GM18951 (cell line): ENCODE results near the gene CNTN5.
"Not testable (repeated sequence)": the region's sequence is repeated elsewhere in the genome, so short reads cannot be mapped to it uniquely, and the experiment has no call there.

Experiments used
- POLR2A ChIP-seq: IDR thresholded peaks from 4 replicates; pipeline ENCODE4 v1.6.1; 2011; ENCODE audit warnings: mild to moderate bottlenecking; ENCODE audit not compliant: insufficient read length, insufficient read depth; ENCODE audit errors: extremely low read depth
- in situ Hi-C: fragments of 300-500 bp; cut with MboI; formaldehyde crosslinking; loops from one replicate; pipeline ENCODE4 v1.12.0; 2022; ENCODE audit warnings: low sequenced_read_pairs, mixed read lengths, inconsistent platforms; ENCODE audit not compliant: unreplicated experiment

Gene CNTN5

DNA sequence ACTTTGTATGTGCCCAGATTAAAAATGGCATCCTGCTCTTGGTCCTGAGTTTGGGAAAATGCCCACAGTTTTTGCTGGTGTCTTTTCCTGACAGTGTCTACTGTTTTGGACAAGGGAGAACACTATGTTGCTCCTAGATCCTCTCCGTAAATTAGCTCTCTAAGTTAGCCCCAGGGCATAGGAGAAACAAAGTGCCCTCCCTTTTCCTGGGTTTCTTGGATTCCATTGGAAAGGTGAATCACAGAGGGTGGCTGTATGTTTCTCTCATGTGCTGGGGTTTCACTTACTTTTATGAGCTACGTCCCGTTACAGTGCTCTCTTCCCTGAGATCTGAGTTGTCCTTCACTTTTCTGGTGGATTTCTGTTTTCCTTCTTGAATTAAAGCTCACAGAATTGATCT lies 782.8 kb downstream of the CNTN5 start:
- in situ Hi-C loops: no loop called here
- TF ChIP-seq POLR2A: no peak

DNA sequence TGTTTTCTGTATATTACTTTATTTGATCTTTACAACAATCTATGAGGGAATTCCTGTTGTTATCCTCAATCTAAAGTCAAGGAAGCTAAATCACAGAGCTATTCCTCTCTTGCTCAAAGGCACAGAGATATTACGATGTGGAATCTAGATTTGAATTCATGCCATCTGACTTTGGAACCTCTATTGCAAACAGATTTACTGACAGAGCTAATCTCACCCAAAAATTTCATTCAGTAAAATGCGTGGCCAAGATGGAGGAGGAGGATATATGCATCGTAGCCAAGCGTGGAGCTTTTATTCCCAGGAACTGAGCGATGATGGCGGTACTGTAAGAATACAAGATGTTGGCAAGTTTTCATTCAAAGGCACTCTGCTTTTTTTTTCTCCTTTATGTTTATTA lies 791.8 kb downstream of the CNTN5 start:
- TF ChIP-seq POLR2A: no peak
- in situ Hi-C loops: no loop called here

DNA sequence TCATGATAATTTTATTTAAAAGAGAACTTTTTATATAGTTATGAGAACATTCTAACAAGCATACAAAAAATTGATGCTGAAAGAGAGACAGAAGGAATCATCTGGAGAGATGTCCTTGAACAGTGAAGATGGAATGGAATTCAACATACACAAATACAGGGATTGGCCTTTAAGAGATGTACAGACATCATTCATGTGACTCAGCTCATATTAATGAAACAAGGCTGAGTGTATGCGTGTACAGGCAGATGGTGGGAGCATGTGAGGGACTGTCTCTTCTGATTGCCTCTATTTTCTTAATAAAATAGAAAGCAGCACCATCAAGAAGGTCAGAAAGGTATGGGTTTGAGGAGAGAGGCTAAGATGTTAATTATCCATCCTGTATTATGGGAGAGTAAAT lies 793.3 kb downstream of the CNTN5 start:
- no peak for TF ChIP-seq POLR2A
- in situ Hi-C loops: no loop called here

DNA sequence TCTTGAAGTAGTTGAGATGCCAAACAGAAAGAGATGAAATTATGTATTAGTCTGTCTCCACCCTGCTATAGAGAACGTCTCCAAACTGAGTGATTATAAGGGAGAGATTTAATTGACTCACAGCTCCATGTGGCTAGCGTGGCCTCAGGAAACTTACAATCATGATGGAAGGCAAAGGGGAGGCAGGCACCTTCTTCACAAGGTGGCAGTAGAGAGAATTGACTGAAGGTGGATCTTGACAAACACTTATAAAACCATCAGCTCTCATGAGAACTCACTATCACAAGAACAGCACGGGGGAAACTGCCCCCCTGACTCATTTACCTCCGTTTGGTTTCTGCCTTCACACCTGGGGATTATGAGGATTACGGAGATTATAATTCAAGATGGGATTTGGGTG lies 794.0 kb downstream of the CNTN5 start:
- no peak for TF ChIP-seq POLR2A
- in situ Hi-C loops: no loop called here

DNA sequence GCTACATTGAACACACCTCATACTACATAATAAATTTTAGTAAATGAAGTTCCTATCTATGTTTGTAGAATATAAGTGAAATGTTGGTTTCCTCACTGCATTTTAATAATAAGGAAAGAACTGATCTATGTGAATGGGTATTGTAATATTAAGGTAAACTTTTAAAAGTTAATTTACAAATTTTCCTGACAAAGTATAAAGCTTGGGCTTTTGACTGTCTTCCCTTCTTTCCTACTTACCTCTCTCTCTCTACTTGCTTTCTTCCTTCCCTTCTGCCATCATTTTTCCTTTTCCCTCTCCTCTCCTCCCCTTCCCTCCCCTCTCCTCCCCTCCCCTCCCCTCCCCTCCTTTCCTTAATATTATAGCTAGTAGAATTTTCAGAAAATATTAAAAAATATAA lies 798.2 kb downstream of the CNTN5 start:
- no peak for TF ChIP-seq POLR2A
- in situ Hi-C loops: no loop called here

DNA sequence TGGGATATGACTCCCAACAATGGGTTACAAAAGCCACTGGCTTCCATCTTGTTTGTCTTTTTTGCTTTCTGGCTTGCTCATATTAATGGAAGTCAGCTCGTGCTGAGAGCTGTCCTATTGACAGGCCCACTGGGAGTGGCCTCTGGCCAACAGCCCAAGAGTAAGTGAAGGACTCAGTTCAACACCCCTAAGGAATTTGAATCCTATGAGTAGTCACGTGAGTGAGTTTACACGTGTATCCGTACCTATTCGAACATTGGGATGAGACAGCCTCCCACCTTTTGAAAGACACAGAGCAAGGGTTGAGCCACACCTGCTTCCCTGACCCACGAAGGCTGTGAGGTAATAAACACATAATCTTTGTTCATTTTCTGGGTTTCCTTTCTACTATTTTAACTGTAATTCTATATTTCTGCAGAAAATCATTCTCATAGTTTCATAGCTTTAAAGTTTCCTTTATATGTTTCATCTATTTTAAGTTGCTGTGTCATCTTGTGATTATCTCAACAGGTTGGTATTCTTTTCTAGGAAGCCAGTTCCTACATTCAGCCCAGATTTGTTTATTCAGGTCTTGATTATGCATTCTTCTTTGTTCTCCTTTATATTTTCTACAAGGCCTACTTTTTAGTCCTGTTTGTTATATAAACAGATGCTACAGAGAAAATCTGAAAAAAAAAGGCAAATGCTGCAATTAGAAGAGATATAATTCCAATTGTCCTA lies 802.3 kb downstream of the CNTN5 start:
- no peak for TF ChIP-seq POLR2A
- in situ Hi-C loops: no loop called here

DNA sequence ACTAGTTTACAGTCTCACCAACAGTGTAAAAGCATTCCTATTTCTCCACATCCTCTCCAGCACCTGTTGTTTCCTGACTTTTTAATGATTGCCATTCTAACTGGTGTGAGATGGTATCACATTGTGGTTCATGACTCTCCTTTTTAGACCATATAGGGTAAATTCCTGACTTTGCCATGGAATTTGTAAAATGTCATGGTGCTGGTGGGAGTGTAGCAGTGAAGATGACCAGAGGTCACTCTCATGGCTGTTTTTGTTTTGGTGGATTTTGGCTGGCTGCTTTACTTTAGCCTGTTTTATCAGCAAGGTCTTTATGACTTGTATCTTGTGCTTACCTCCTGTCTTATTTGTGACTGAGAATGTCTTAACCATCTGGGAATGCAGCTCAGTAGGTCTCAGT lies 816.0 kb downstream of the CNTN5 start:
- in situ Hi-C loops: not testable (repeated sequence)

DNA sequence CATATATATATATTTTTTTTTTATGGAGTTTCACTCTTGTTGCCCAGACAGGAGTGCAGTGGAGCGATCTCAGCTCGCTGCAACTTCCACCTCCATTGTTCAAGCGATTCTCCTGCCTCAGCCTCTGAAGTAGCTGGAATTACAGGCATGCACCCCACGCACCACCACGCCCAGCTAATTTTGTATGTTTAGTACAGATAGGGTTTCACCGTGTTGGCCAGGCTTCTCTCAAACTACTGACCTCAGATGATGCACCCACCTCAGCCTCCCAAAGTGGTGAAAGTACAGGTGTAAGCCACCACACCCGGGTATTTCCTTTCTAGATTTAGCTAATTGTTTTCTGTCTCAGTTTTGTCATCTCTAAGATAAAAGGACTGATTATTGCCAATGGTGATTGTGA lies 821.1 kb downstream of the CNTN5 start:
- in situ Hi-C loops: no loop called here
- no peak for TF ChIP-seq POLR2A

DNA sequence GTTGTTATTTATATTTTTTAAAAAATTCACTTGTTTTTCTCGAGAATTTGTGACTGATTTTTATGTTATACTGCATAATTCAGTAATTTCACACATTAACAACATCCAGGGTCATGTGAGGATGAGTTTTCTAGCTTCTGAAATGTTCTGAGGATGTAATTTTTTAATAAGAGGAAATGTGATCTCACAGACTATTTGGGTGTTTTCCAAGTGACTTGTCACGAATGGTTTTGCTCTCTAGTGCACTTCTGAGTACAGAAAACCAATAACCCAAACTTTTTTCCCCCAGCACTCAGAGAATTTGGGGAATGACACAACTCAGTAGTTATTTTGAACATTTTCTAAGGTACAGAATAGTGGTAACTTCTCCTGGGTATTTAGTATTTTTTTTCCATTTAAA lies 845.2 kb downstream of the CNTN5 start:
- no peak for TF ChIP-seq POLR2A
- in situ Hi-C loops: no loop called here

DNA sequence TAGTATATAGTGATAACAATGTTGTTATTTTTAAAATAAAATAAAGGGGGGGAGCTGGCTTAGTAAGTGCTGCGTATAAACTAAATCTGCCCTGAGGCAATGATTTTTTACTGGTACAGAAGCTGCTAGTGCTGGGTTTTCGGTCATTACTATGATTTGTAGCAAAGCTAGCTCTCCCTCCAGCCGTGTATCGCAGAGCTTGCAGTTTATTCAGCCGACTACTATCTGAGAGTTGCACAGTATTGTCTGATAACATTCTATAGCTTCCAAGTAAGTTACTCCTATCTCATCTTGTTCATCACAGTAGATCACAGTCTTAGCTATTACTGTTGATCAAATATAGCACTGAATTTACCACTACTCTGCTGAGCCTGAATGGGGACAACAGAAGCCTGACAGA lies 860.9 kb downstream of the CNTN5 start:
- in situ Hi-C loops: no loop called here
- no peak for TF ChIP-seq POLR2A

DNA sequence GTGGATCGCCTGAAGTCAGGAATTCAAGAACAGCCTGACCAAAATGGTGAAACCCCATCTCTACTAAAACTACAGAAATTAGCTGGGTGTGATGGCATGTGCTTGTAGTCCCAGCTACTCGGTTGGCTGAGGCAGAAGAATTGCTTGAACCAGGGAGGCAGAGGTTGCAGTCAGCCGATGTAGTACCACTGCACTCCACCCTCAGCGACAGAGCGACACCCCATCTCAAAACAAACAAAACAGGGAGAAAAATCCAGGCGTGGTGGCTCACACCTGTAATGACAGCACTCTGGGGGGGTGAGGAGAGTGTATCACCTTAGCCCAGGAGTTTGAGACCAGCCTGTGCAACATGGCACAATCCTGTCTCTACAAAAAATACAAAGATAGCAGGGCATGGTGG lies 864.0 kb downstream of the CNTN5 start:
- in situ Hi-C loops: no loop called here
- no peak for TF ChIP-seq POLR2A

DNA sequence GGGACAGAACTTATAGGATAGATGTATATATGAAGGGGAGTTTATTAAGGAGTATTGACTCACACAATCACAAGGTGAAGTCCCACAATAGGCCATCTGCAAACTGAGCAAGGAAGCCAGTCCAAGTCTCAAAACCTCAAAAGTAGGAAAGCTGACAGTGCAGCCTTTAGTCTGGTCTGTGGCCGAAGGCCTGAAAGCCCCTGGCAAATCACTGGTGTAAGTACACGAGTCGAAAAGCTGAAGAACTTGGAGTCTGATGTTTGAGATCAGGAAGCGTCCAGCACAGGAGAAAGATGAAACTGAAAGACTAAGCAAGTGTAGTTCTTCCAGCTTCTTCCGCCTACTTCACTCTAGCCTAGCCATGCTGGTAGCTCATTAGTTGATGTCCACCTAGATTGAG lies 866.7 kb downstream of the CNTN5 start:
- no peak for TF ChIP-seq POLR2A
- in situ Hi-C loops: no loop called here

DNA sequence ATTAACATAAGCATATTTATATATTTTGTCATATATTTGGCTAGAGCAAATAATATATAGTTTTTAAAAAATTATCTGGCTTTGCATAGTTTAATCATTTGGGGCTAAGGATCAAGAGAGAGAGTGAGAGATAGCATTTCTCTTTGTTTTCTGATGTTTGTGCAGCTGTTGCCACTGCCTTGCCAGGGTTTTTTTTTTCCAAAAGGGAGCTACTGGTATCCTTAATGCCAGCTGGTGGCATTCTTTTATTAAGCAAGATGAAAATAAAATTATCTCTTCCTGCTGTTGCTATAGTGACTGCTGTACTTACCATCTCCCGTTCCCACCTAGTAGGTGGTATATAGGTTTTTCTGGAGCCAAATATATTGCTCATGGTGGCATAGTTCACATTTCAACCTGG lies 873.1 kb downstream of the CNTN5 start:
- no peak for TF ChIP-seq POLR2A
- in situ Hi-C loops: no loop called here

DNA sequence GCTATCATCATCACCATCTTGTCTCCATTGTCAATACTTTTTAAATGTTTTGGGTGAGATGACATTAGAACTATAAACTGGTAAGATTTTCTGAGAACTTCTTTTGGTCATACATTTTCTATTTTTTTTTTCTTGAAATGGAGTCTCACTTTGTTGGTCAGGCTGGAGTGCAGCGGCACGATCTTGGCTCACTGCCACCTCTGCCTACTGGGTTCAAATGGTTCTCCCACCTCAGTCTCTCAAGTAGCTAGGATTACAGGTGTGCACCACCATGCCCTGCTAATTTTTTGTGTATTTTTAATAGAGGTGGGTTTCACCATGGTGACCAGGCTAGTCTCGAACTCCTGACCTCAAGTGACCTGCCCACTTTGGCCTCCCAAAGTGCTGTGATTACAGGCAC lies 880.4 kb downstream of the CNTN5 start:
- no peak for TF ChIP-seq POLR2A
- in situ Hi-C loops: no loop called here

DNA sequence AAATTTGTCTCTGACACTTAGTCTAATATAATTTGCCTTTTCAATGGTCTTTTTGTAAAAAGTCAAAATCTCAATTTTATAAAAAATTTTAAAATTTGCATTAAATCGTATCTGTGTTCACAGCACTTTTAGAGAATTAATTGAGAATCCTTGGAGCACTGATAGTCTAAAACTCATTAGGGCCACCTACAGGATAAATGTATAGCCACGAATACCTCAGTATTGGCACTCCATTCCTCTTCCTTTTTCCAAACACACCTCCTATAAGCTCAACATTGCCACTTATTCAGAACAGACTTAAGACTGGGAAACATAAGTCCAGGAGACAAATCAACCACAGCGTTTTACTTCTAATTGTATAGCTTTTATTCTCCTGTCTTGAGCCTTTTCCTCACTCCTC lies 890.4 kb downstream of the CNTN5 start:
- TF ChIP-seq POLR2A: no peak
- in situ Hi-C loops: no loop called here
